22Rv1 (cell line): ENCODE data around the gene CCNF.

ENCODE experiments used
- ZFX ChIP-seq: fragments of 450-650 bp; IDR thresholded peaks from 2 replicates; pipeline ENCODE4 v1.6.1; 2017; ENCODE audit warnings: antibody characterized with exemption, borderline replicate concordance
- TF ChIP-seq, protein P1 (sequence below): fragments of 450-650 bp; IDR thresholded peaks from 2 replicates; pipeline ENCODE4 v1.5.1; 2017; ENCODE audit warnings: mild to moderate bottlenecking

DNA sequence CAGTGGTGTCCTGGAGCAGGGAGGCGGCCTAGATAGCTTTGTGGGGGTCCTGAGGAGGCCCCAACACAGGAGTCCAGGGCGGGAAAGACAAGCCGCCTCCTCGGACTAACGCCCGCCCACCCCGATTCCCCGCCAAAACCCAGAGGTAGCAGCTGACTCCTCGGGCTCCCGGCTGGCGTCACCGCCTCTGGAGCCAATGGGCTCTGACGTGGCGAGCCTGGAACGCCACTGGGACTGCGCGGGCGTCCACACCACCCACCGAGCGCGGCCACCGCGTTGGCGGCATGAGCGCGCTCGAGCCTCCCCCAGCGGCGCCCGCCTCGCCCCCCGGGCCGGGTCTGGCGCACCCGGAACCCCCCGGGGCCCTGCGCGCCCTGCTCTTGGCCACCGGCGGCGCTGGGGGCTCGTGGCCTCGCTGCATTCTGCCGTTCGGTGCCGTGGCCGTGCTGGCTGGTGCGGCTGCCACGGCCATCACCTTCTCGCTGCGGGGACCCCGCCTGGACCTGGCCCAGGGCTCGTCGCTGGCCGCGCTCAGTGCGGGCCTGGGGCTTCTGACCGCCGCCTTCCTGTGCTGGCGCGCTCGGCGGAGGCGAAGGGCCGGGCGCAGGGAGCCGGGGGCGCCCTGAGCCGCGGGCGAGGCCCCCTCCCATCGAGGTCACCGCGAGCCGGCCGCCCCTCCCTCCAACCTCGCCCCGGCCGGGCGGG, 38.4 kb downstream of the CCNF start:
- TF ChIP-seq, protein P1, sequence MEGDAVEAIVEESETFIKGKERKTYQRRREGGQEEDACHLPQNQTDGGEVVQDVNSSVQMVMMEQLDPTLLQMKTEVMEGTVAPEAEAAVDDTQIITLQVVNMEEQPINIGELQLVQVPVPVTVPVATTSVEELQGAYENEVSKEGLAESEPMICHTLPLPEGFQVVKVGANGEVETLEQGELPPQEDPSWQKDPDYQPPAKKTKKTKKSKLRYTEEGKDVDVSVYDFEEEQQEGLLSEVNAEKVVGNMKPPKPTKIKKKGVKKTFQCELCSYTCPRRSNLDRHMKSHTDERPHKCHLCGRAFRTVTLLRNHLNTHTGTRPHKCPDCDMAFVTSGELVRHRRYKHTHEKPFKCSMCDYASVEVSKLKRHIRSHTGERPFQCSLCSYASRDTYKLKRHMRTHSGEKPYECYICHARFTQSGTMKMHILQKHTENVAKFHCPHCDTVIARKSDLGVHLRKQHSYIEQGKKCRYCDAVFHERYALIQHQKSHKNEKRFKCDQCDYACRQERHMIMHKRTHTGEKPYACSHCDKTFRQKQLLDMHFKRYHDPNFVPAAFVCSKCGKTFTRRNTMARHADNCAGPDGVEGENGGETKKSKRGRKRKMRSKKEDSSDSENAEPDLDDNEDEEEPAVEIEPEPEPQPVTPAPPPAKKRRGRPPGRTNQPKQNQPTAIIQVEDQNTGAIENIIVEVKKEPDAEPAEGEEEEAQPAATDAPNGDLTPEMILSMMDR, result no peak
- TF ChIP-seq ZFX, result no peak
